Natural killer cell (primary cell): ENCODE results near the gene PALM2AKAP2. TPM values are rescaled to one million over a fixed set of nuclear protein-coding genes. Genes with fewer than 3 reads are reported as not detected.

Source experiments
- ATAC-seq, 3 donors: fragments of 150-1000 bp in 2 of 3; fragments of 200-7000 bp in 1 of 3; cut with Tn5 transposase; 1 replicate in 1 of 3; 2 replicates in 2 of 3; pipeline ENCODE4 v1.10.0; 2021; ENCODE audit warnings: mild to moderate bottlenecking in 2 of 3, moderate library complexity in 2 of 3
- DNase-seq, 2 donors: peaks; one replicate each; pipeline versions ENCODE4 v3.0.0 to v3.0.0-alpha.2; 2013 to 2021; ENCODE audit warnings: mixed read lengths in 1 of 2
- H3K27ac ChIP-seq: one replicate; pipeline ENCODE4 v1.5.1; 2013; ENCODE audit warnings: mild to moderate bottlenecking, low read length
- H3K27me3 ChIP-seq: one replicate; pipeline ENCODE4 v1.6.1; 2013; ENCODE audit warnings: low read length; ENCODE audit not compliant: control insufficient read depth, insufficient read depth
- H3K36me3 ChIP-seq: one replicate; pipeline ENCODE4 v1.6.1; 2013; ENCODE audit warnings: low read length; ENCODE audit not compliant: control insufficient read depth, insufficient read depth
- H3K4me1 ChIP-seq: one replicate; pipeline ENCODE4 v1.6.1; 2013; ENCODE audit warnings: low read length; ENCODE audit not compliant: control insufficient read depth, insufficient read depth
- H3K4me3 ChIP-seq: one replicate; pipeline ENCODE4 v1.5.1; 2013; ENCODE audit warnings: low read length
- H3K9me3 ChIP-seq: one replicate; pipeline ENCODE4 v1.6.1; 2013; ENCODE audit warnings: low read length; ENCODE audit not compliant: control insufficient read depth, insufficient read depth
- H3K27ac Mint-ChIP-seq, 2 donors: one replicate each; pipeline ENCODE4 v1.8.0; 2022; ENCODE audit warnings: mild to moderate bottlenecking in 2 of 2, mixed read lengths in 2 of 2, moderate library complexity in 1 of 2
- H3K27me3 Mint-ChIP-seq, 2 donors: one replicate each; pipeline ENCODE4 v1.8.0; 2022; ENCODE audit warnings: low read depth in 2 of 2, mixed read lengths in 2 of 2
- H3K36me3 Mint-ChIP-seq: one replicate; pipeline ENCODE4 v1.8.0; 2022; ENCODE audit warnings: mixed read lengths
- H3K4me1 Mint-ChIP-seq, 2 donors: one replicate each; pipeline ENCODE4 v1.8.0; 2022; ENCODE audit warnings: mixed read lengths in 2 of 2
- H3K4me3 Mint-ChIP-seq: one replicate; pipeline ENCODE4 v1.8.0; 2022; ENCODE audit warnings: mild to moderate bottlenecking, moderate library complexity, mixed read lengths
- H3K9me3 Mint-ChIP-seq, 2 donors: one replicate each; pipeline ENCODE4 v1.8.0; 2022; ENCODE audit warnings: mixed read lengths in 2 of 2
- CTCF ChIP-seq: fragments of 200-600 bp; IDR thresholded peaks from one replicate; pipeline ENCODE4 v1.8.0; 2022; ENCODE audit warnings: antibody characterized with exemption
- WGBS: methylation state at CpG from one replicate; pipeline ENCODE4 v1.1.7; 2013; ENCODE audit warnings: missing lambda C conversion rate; ENCODE audit not compliant: insufficient coverage; 5-methylcytosine and 5-hydroxymethylcytosine counted together
- intact Hi-C: fragments of 100-400 bp; cut with micrococcal nuclease; formaldehyde crosslinking; loops from one replicate; pipeline ENCODE4 v1.14.2; 2022
- total RNA-seq, 4 donors: library from RNA; stranded (reverse); fragments of 120-200 nt in 1 of 4; gene quantifications; one replicate each; pipeline versions ENCODE4 v1.2.3 to v1.2.4, GENCODE V29; 2013 to 2022

The PALM2AKAP2 gene
- total RNA-seq, 3 donors from 2014 or later (not counting 1 experiment from before 2014, with no cell fraction given) = not detected

- no peak for TF ChIP-seq CTCF
- intact Hi-C loops = no loop called here
Measured at GRCh38 chr9:109805050-109805449, 25.1 kb downstream of the PALM2AKAP2 start.

GRCh38 chr9:109806506-109807115 lies 26.6 kb downstream of the PALM2AKAP2 start:
- Histone ChIP-seq H3K4me3 (no peak overlapping the region), H3K4me1 (no peaks in the 10 kb centered on the region), H3K9me3 (no peaks in the 10 kb centered on the region), H3K27ac (no peak overlapping the region), H3K27me3 (no peaks in the 10 kb centered on the region), H3K36me3 (no peaks in the 10 kb centered on the region)
- Mint-ChIP-seq H3K9me3 (peaks cover 0 to 6% of the 10 kb centered on the region in 2 donors), H3K27ac (no peak overlapping the region), H3K4me1 (no peaks in the 10 kb centered on the region), H3K36me3 (no peaks in the 10 kb centered on the region), H3K4me3 (no peak overlapping the region), H3K27me3 (peaks cover 11 to 12% of the 10 kb centered on the region in 2 donors)
- intact Hi-C loops = no loop called here
- DNase-seq (no peak), ATAC-seq (no peak)
- WGBS = 59% methylated on average over 2 of the region's 2 CpGs
- TF ChIP-seq CTCF = no peak

More at GRCh38 chr9:109805050-109805449, 25.1 kb downstream of the PALM2AKAP2 start:
- DNase-seq (no peak), ATAC-seq (no peak)
- Mint-ChIP-seq H3K4me3 (no peak overlapping the region), H3K4me1 (no peaks in the 10 kb centered on the region), H3K27ac (no peak overlapping the region), H3K36me3 (no peaks in the 10 kb centered on the region), H3K9me3 (no peaks in the 10 kb centered on the region), H3K27me3 (peaks cover under 1 to 6% of the 10 kb centered on the region in 2 donors)
- no CpG with 5 or more reads among the region's 2 CpGs for WGBS
- Histone ChIP-seq H3K27ac (no peak overlapping the region), H3K4me1 (no peaks in the 10 kb centered on the region), H3K4me3 (no peak overlapping the region), H3K9me3 (no peaks in the 10 kb centered on the region), H3K36me3 (no peaks in the 10 kb centered on the region), H3K27me3 (no peaks in the 10 kb centered on the region)

DNA sequence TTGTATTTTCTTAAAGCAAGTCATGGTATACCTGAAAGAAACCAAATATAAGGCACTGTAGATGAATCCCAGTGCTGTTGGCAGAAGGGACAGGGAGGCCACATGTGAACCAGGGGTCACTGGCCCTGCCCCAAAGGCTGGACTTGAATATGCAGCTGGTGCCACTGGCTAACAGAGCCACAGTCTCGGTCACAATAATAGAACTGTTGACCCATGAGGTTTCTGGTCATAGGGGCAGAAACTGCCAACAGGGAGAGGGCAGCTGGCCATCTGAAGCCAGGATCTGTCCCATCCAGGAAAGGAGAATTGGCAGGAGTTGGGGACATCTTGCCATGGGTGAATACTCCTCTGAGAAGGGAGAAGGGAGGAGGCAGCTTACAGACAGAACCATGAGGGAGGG lies 31.9 kb downstream of the PALM2AKAP2 start:
- Histone ChIP-seq H3K9me3 (no peaks in the 10 kb centered on the region), H3K27ac (no peak overlapping the region), H3K4me1 (no peaks in the 10 kb centered on the region), H3K27me3 (no peaks in the 10 kb centered on the region), H3K36me3 (no peaks in the 10 kb centered on the region), H3K4me3 (no peak overlapping the region)
- DNase-seq (no peak), ATAC-seq (no peak)
- no peak for TF ChIP-seq CTCF
- Mint-ChIP-seq H3K4me3 (no peak overlapping the region), H3K27me3 (peaks cover 8 to 11% of the 10 kb centered on the region in 2 donors), H3K27ac (no peak overlapping the region), H3K36me3 (no peaks in the 10 kb centered on the region), H3K9me3 (peaks cover 0 to 6% of the 10 kb centered on the region in 2 donors), H3K4me1 (peaks cover 0 to 6% of the 10 kb centered on the region in 2 donors)
- intact Hi-C loops = no loop called here
- 94% methylated on average over 1 of the region's 1 CpG for WGBS

GRCh38 chr9:109812331-109812730 lies 32.3 kb downstream of the PALM2AKAP2 start:
- no peak overlapping the region for H3K27ac Mint-ChIP-seq
- no peaks in the 10 kb centered on the region for H3K9me3 ChIP-seq

More at GRCh38 chr9:109812331-109812730, 32.3 kb downstream of the PALM2AKAP2 start:
- H3K9me3 Mint-ChIP-seq = peaks cover 0 to 6% of the 10 kb centered on the region in 2 donors
- ATAC-seq (no peak), DNase-seq (no peak)
- H3K4me3 Mint-ChIP-seq = no peak overlapping the region
- Histone ChIP-seq H3K36me3 (no peaks in the 10 kb centered on the region), H3K27me3 (no peaks in the 10 kb centered on the region), H3K4me1 (no peaks in the 10 kb centered on the region), H3K27ac (no peak overlapping the region), H3K4me3 (no peak overlapping the region)
- intact Hi-C loops = no loop called here
- peaks cover 7 to 11% of the 10 kb centered on the region in 2 donors for H3K27me3 Mint-ChIP-seq
- TF ChIP-seq CTCF = no peak
- no peaks in the 10 kb centered on the region for H3K36me3 Mint-ChIP-seq
- WGBS = 94% methylated on average over 4 of the region's 4 CpGs
- H3K4me1 Mint-ChIP-seq = peaks cover 0 to 6% of the 10 kb centered on the region in 2 donors
